MM.1S (cell line): Measurements from ENCODE around the gene C8B.

Experiments
- EZH2 ChIP-seq: fragments of 300-600 bp; sonication (generic); optimal IDR thresholded peaks from 2 replicates; pipeline ENCODE3; 2017; ENCODE audit warnings: low read depth, mild to moderate bottlenecking, antibody characterized with exemption, low read length, mixed read lengths
- EZH2phosphoT487 ChIP-seq: fragments of 300-600 bp; sonication (generic); IDR thresholded peaks from 2 replicates; pipeline ENCODE4 v1.6.1; 2018; ENCODE audit warnings: antibody characterized with exemption, low read length
- TF ChIP-seq, protein P1 (sequence below): fragments of 300-600 bp; sonication (generic); IDR thresholded peaks from 2 replicates; pipeline ENCODE4 v1.5.1; 2016; ENCODE audit warnings: antibody characterized with exemption, low read length, mixed read lengths

DNA sequence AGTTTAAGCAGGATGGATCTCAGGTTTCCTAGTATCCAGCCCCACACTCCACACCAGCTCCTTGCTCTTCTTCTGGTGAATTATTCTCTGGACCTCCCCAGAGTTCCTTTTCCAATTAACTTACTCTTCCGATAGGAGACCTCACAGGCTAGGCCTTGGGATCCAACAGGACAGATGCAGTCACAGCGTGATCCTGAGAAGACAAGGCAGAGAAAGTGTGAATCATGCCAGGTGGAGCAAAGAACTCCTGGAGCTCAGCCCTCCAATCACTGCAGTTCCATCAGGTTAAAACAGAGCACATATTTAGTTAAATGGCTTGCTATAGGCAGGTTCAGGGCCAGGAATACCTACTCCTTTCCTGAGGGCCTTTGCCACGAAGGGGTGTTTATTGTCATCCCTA, 34.1 kb downstream of the C8B start:
- TF ChIP-seq, protein P1, sequence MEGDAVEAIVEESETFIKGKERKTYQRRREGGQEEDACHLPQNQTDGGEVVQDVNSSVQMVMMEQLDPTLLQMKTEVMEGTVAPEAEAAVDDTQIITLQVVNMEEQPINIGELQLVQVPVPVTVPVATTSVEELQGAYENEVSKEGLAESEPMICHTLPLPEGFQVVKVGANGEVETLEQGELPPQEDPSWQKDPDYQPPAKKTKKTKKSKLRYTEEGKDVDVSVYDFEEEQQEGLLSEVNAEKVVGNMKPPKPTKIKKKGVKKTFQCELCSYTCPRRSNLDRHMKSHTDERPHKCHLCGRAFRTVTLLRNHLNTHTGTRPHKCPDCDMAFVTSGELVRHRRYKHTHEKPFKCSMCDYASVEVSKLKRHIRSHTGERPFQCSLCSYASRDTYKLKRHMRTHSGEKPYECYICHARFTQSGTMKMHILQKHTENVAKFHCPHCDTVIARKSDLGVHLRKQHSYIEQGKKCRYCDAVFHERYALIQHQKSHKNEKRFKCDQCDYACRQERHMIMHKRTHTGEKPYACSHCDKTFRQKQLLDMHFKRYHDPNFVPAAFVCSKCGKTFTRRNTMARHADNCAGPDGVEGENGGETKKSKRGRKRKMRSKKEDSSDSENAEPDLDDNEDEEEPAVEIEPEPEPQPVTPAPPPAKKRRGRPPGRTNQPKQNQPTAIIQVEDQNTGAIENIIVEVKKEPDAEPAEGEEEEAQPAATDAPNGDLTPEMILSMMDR: no peak
- no peak for TF ChIP-seq EZH2phosphoT487
- no peak for TF ChIP-seq EZH2
